Keratinocyte (primary cell): ENCODE measurements around the gene AGPS. TPM values are rescaled to one million over a fixed set of nuclear protein-coding genes. Genes with fewer than 3 reads are reported as not detected.

Experiments used
- DNase-seq: peaks from one replicate; pipeline ENCODE4 v3.0.0-alpha.2; 2011; ENCODE audit warnings: low read depth, missing footprints, low spot score
- FAIRE-seq: peaks from 2 replicates; lab custom pipeline; 2011; peaks lifted over from hg19 to GRCh38; lab: Jason Lieb, UNC
- H2AFZ ChIP-seq: 2 replicates; pipeline ENCODE4 v1.6.0; 2012; ENCODE audit warnings: low read length, control low read depth, inconsistent platforms; ENCODE audit not compliant: control insufficient read depth
- H3K27ac ChIP-seq: 2 replicates; pipeline ENCODE4 v1.5.1; 2011; ENCODE audit warnings: low read length; ENCODE audit not compliant: control insufficient read depth, insufficient read depth
- H3K27me3 ChIP-seq: 3 replicates; pipeline ENCODE4 v1.6.0; 2011; ENCODE audit warnings: low read length; ENCODE audit not compliant: control insufficient read depth, insufficient read depth; ENCODE audit errors: extremely low read depth
- H3K36me3 ChIP-seq, 2 experiments: 2 replicates in 1 of 2; 3 replicates in 1 of 2; pipeline ENCODE4 v1.5.1; 2011; ENCODE audit warnings: low read length in 2 of 2, mild to moderate bottlenecking in 1 of 2; ENCODE audit not compliant: control insufficient read depth in 2 of 2, insufficient read depth in 2 of 2; ENCODE audit errors: extremely low read depth in 1 of 2
- H3K4me1 ChIP-seq: 3 replicates; pipeline ENCODE4 v1.5.1; 2011; ENCODE audit warnings: low read length; ENCODE audit not compliant: control insufficient read depth, insufficient read depth; ENCODE audit errors: extremely low read depth
- H3K4me2 ChIP-seq: 3 replicates; pipeline ENCODE4 v1.6.0; 2011; ENCODE audit warnings: low read depth, low read length; ENCODE audit not compliant: control insufficient read depth, insufficient read depth; ENCODE audit errors: extremely low read depth
- H3K4me3 ChIP-seq, 3 experiments: fragments of 200-600 bp in 1 of 3; sonication (generic) in 1 of 3; 2 replicates in 2 of 3; 3 replicates in 1 of 3; pipeline ENCODE4 v1.5.1; 2011 to 2016; ENCODE audit warnings: low read length in 3 of 3, mild to moderate bottlenecking in 3 of 3, control low read depth in 2 of 3, inconsistent platforms in 1 of 3, low read depth in 1 of 3, mixed read lengths in 1 of 3, mixed run types in 1 of 3, moderate library complexity in 1 of 3; ENCODE audit not compliant: control insufficient read depth in 2 of 3, insufficient read depth in 2 of 3; ENCODE audit errors: extremely low read depth in 1 of 3
- H3K79me2 ChIP-seq: 2 replicates; pipeline ENCODE4 v1.6.0; 2012; ENCODE audit warnings: low read length; ENCODE audit not compliant: control insufficient read depth, insufficient read depth
- H3K9ac ChIP-seq: 3 replicates; pipeline ENCODE4 v1.6.0; 2011; ENCODE audit warnings: low read length; ENCODE audit not compliant: control insufficient read depth, insufficient read depth; ENCODE audit errors: extremely low read depth
- H3K9me1 ChIP-seq: 3 replicates; pipeline ENCODE4 v1.6.0; 2011; ENCODE audit warnings: low read length; ENCODE audit not compliant: control insufficient read depth, insufficient read depth; ENCODE audit errors: extremely low read depth
- H3K9me3 ChIP-seq: 2 replicates; pipeline ENCODE4 v1.5.1; 2012; ENCODE audit warnings: low read depth, low read length; ENCODE audit not compliant: control insufficient read depth
- H4K20me1 ChIP-seq: 3 replicates; pipeline ENCODE4 v1.6.0; 2011; ENCODE audit warnings: low read length; ENCODE audit not compliant: control insufficient read depth, insufficient read depth; ENCODE audit errors: extremely low read depth
- EZH2 ChIP-seq: IDR thresholded peaks from one replicate; pipeline ENCODE4 v1.6.1; 2012; ENCODE audit warnings: inconsistent platforms, mild to moderate bottlenecking, low read length, moderate library complexity
- dilution Hi-C: fragments of 300-500 bp; cut with MboI; formaldehyde crosslinking; loops from one replicate; pipeline ENCODE4 v1.7.0; 2020; ENCODE audit warnings: low sequenced_read_pairs; ENCODE audit not compliant: extremely low pct_ligation_motif_present
- polyA plus RNA-seq, 5 experiments: library from polyadenylated mRNA; depleted of rRNA in 3 of 5; stranded (reverse) in 3 of 5; stranded (forward) in 1 of 5; unstranded in 1 of 5; fragments of >200 nt; gene quantifications; 1 replicate in 1 of 5; 2 replicates in 3 of 5; 3 replicates in 1 of 5; pipeline versions ENCODE4 v1.2.1 to v1.2.3, GENCODE V29; 2011 to 2012; ENCODE audit warnings: missing spikeins in 2 of 5, low read depth in 1 of 5, low replicate concordance in 1 of 5
- TF ChIP-seq, protein P1 (sequence below), 3 experiments: IDR thresholded peaks in 1 of 3; conservative IDR thresholded peaks in 1 of 3; optimal IDR thresholded peaks in 1 of 3; 2 replicates in 2 of 3; 3 replicates in 1 of 3; pipeline versions ENCODE3 to v1.5.1; 2011; ENCODE audit warnings: low read length in 3 of 3, mild to moderate bottlenecking in 3 of 3, moderate library complexity in 2 of 3, control low read depth in 1 of 3, inconsistent platforms in 1 of 3; ENCODE audit not compliant: insufficient read depth in 2 of 3; ENCODE audit errors: extremely low read depth in 1 of 3

Gene AGPS
- polyA plus RNA-seq, 1 donor (not counting 4 experiments of a cell fraction or from before 2014, with no cell fraction given) = 28.0 TPM

DNA sequence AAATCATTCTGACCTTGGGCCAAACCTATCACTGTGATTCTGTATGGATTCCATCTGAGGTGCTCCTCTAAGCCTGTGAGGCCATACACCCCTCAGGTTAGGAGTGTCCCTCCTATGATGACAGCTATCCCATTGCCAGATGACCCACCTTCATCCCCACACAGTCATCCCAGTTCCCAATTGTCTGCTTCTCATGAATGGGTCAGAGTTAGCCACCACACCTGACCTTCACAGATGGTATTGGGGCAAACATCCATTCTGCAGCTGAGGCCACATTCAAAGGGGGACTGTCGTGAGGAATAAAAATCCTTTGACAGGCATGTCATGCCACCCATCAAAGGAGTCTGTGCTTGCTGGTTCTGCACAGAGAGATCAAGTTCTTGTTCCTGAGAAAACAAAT, 155.2 kb downstream of the AGPS start:
- H3K9me1 ChIP-seq = no peaks in the 10 kb centered on the region
- H3K4me1 ChIP-seq = no peaks in the 10 kb centered on the region
- H3K27me3 ChIP-seq = no peaks in the 10 kb centered on the region
- no peak overlapping the region for H2AFZ ChIP-seq
- no peaks in the 10 kb centered on the region for H3K36me3 ChIP-seq
- DNase-seq (no peak), FAIRE-seq (no peak)
- no peak overlapping the region for H3K27ac ChIP-seq
- no peak overlapping the region for H3K9ac ChIP-seq
- H3K79me2 ChIP-seq = no peaks in the 10 kb centered on the region
- no peaks in the 10 kb centered on the region for H3K9me3 ChIP-seq
- dilution Hi-C loops = no loop called here
- no peak overlapping the region for H3K4me2 ChIP-seq
- H3K4me3 ChIP-seq = no peak overlapping the region
- no peaks in the 10 kb centered on the region for H4K20me1 ChIP-seq
- no peak for TF ChIP-seq EZH2
- TF ChIP-seq, protein P1, sequence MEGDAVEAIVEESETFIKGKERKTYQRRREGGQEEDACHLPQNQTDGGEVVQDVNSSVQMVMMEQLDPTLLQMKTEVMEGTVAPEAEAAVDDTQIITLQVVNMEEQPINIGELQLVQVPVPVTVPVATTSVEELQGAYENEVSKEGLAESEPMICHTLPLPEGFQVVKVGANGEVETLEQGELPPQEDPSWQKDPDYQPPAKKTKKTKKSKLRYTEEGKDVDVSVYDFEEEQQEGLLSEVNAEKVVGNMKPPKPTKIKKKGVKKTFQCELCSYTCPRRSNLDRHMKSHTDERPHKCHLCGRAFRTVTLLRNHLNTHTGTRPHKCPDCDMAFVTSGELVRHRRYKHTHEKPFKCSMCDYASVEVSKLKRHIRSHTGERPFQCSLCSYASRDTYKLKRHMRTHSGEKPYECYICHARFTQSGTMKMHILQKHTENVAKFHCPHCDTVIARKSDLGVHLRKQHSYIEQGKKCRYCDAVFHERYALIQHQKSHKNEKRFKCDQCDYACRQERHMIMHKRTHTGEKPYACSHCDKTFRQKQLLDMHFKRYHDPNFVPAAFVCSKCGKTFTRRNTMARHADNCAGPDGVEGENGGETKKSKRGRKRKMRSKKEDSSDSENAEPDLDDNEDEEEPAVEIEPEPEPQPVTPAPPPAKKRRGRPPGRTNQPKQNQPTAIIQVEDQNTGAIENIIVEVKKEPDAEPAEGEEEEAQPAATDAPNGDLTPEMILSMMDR (optimal IDR thresholded peaks at IDR 0.05 in 1 of 3, IDR thresholded peaks at IDR 0.05 in 1 of 3, conservative IDR thresholded peaks at IDR 0.05 in 1 of 3; ENCODE audit: extremely low read depth in 1 of 3, insufficient read depth in 2 of 3, low read length in 3 of 3) = no peak

DNA sequence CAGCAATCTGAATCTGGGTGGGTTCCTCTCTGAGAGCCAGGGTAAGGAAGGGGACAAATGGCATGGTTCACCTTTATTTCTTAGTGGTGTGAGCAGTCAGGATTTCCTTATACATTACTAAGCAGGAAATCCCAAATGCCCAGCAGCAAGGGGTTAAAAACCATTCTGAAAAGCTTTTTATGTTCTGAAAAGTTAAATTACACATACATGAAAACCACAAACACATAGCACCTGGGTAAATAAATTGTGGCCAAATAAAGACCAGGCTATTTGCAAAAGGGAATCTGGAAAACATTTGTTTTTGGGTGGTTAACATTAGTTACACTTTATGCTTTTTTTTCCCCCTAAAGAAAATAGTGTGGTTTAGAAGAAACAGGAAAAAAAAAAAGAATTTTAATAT, 156.1 kb downstream of the AGPS start:
- Histone ChIP-seq H3K27ac (no peak overlapping the region), H3K4me2 (no peak overlapping the region), H3K79me2 (no peaks in the 10 kb centered on the region), H3K9ac (no peak overlapping the region), H2AFZ (no peak overlapping the region), H4K20me1 (no peaks in the 10 kb centered on the region), H3K9me3 (no peaks in the 10 kb centered on the region), H3K27me3 (no peaks in the 10 kb centered on the region), H3K36me3 (no peaks in the 10 kb centered on the region), H3K9me1 (no peaks in the 10 kb centered on the region), H3K4me3 (no peak overlapping the region), H3K4me1 (no peaks in the 10 kb centered on the region)
- TF ChIP-seq, protein P1 (optimal IDR thresholded peaks at IDR 0.05 in 1 of 3, IDR thresholded peaks at IDR 0.05 in 1 of 3, conservative IDR thresholded peaks at IDR 0.05 in 1 of 3; ENCODE audit: extremely low read depth in 1 of 3, insufficient read depth in 2 of 3, low read length in 3 of 3) = no peak
- TF ChIP-seq EZH2 = no peak
- FAIRE-seq = no peak
- no peak for DNase-seq
- dilution Hi-C loops = no loop called here
